HG03280 (cell line): ENCODE data around the gene SNRPN.
"Not testable (repeated sequence)": the region's sequence is repeated elsewhere in the genome, so short reads cannot be mapped to it uniquely, and the experiment has no call there.

Experiments used
- ATAC-seq: cut with Tn5 transposase; IDR thresholded peaks from one replicate; pipeline ENCODE4 v1.9.1; 2021; ENCODE audit warnings: mild to moderate bottlenecking, moderate library complexity; ENCODE audit not compliant: unreplicated experiment

SNRPN gene

DNA sequence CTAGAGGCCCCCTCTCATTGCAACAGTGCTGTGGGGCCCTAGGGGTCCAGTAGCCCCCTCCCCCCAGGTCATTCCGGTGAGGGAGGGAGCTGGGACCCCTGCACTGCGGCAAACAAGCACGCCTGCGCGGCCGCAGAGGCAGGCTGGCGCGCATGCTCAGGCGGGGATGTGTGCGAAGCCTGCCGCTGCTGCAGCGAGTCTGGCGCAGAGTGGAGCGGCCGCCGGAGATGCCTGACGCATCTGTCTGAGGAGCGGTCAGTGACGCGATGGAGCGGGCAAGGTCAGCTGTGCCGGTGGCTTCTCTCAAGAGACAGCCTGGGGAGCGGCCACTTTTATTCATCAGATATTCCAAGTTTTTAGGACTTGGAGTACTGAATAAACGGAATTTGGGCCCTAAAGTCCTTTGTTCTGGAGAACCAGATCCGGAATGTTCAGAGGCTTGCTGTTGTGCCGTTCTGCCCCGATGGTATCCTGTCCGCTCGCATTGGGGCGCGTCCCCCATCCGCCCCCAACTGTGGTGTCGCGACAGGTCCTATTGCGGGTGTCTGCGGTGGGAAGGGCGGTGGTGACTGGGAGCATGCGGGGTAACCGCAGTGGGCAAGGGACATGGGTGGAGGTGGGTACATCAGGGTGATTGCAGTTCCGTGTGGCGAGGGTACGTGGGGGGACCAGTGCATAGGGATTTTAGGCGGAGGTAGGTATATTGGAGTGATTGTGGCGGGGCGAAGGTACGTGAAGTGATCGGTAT, at the start of gene SNRPN, which contains the start of gene SNURF:
TSS of gene SNRPN (plus strand) at position 205 of the 748 bp plus-strand sequence. CDS start 19,467 bp downstream, outside the sequence.
TSS of gene SNURF (plus strand) at position 205 of the 748 bp plus-strand sequence. CDS start at position 267, 62 bp downstream.
- ATAC-seq, result peak; percentile 61

DNA sequence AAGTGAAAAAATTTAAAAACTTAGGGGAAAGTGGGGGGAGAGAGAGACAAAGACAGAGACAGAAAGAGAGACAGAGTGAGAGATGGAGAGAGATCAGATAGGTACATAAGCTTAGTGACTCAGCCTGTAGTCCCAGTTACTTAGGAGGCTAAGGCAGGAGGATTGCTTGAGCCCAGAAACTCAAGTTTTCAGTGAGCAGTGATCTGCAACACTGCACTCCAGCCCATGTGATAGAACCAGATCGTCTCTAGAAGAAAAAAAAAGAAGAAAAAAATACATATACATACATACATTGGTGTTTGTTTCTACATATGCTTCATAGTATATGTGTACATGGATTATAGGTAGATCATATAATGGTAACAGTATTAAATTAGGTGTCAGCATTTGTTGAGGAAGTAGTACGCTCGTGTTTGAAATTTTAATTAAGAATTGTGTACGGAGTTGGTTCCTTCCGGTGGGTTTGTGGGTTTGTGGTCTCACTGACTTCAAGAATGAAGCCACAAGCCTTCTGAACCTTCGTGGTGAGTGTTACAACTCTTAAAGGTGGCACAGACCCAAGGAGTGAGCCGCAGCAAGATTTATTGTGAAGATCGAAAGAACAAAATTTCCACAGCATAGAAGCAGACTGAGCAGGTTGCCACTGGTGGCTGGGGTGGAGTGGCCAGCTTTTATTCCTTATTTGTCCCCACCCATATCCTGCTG, 38.3 kb upstream of the SNRPN start:
- no peak for ATAC-seq

DNA sequence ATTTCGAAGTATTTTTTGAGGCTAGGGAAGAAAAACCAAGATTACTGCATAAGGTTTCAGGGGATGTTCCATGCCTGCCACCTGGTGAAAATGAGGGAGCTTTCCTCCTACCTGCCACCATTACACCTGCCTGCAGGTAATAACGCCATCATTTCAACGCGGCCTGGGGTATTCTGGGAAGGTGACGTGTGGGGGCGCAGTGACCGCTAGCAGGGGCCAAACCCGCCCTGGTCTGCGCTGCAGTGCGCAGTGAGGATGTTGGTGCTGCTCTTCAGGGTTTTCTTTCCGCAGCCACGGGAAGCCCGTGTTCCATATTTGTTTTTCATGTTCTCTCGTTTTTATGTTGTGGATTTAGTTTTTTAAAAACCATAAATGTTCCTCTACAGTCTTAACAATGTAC, 37.4 kb upstream of the SNRPN start:
- no peak for ATAC-seq

DNA sequence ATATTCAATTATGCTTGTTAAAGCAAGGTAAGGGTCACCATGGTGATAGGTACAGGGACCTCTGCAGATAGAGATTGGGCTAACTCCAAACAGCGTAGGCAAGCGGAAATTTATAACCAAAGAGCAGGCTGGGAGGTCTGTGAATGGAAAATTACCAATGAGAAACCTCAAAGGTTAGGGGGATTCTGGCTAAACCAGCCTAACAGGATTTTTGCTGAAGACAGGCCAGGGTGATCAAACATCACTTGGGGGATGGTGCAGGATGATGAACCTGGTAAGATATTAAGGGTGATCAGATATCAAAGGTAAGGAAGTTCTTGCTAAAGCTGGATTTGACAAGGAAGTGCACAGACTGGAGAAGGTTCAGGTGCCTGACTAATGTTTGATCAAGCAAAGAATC, 35.3 kb upstream of the SNRPN start:
- no peak for ATAC-seq

DNA sequence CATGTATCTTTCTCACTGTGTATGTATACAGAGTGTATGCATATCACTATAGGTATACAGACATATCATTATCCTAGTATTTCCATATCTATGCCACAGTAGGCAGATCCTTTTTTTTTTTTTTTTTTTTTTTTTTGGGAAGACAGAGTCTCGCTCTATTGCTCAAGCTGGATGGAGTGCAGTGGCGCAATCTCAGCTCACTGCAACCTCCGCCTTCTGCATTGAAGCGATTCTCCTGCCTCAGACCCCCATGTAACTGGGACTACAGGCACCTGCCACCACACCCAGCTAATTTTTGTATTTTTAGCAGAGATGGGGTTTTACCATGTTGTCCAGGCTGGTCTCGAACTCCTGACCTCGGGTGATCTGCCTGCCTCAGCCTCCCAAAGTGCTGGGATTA, 32.0 kb upstream of the SNRPN start:
- ATAC-seq, result not testable (repeated sequence)

DNA sequence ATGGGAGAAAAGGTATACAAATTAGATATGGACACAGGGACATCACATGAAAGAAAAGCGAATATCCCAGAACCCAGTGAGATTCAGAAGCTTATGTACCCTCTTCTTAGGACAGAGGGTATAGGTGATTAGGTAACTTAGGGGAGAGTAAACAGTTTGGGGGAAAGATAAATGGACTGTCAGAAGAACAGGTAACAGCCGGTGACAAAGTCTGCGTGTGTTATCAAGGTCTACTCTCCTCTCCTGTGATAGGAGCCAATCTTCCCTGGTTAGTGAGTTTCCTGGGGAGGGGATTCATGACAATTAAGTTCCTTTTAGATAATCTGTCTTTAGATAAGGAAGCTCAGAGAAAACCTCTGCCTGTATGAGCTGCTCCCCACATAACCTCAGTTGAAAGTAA, 30.6 kb upstream of the SNRPN start:
- no peak for ATAC-seq

DNA sequence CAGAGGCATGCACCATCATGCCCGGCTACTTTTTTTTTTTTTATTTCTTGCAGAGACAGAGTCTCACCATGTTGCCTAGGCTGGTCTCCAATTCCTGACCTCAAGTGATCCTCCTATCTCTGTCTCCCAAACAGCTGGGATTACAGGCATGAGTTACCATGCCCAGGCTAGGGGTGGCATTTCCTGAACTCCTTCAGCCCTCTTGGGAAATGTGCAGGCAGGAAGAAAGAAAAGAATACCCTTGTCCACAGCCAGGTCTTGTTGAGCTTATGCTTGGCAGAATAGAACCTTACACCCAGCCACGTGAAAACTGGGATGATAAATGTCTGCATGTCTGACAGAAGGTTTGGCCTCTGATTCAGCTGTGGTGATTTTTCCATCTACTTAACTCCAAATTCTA, 30.2 kb upstream of the SNRPN start:
- no peak for ATAC-seq

DNA sequence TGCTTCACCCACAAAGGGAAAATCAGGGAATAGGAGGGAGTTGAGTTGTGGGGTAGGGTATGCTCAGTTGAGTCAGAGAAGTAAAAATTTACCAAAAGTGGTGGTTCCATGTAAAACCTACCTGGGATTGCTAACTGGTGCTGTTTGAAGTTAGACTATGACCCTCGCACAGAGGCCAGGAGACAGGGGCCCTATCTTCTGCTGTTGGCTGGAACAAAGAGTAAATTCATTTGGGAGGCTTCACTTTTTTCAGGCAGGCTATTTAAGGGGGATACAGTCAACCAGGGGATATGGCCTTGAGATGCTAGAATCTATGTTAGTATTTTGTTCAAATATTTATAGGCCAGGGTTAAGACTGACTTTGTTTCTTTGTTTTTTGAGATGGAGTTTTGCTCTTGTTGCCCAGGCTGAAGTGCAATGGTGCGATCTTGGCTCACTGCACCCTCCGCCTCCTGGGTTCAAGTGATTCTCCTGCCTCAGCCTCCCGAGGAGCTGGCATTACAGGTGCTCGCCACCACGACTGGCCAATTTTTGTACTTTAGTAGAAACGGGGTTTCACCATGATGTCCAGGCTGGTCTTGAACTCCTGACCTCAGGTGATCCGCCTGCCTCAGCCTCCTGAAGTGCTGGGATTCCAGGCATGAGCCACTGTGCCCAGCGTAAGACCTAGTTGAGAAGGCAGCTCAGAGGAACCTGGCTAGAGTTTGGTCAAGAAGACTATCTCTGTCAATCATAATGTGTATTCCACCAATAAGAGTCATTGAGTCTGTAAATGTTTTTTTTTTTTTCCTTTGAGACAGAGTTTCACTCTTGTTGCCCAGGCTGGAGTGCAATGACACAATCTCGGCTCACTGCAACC, 22.7 kb upstream of the SNRPN start:
- not testable (repeated sequence) for ATAC-seq

DNA sequence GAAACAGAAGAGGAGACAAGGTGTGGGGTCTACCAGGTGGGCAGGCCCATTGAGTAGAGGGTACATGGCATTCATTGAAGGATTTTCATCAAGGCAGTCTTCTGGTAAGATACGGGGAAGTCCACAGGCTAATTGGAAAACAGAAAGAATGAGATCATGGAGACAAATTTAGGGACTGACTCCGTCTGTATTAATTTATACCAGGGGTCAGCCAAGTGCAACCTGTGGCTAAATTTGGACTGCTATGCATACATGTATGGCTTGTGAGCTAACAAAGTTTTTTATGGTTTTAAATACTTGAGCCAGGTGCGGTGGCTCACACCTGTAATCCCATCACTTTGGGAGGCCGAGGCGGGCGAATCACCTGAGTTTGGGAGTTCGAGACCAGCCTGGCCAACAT, 21.1 kb upstream of the SNRPN start:
- ATAC-seq, result no peak

DNA sequence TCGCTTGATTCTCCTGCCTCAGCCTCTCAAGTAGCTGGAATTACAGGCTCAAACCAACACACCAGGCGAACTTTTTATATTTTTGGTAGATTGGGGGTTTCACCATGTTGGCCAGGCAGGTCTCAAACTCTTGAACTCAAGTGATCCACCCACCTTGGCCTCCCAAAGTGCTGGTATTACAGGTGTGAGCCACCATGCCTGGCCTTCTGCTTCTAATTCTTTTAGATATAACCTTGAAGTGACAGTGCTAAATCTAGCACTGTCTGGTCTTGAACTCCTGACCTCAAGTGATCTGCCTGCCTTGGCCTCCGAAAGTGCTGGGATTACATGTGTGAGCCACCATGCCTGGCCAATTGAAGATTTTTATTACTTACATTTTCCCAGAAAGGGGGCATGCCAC, 16.6 kb upstream of the SNRPN start:
- ATAC-seq, result not testable (repeated sequence)

DNA sequence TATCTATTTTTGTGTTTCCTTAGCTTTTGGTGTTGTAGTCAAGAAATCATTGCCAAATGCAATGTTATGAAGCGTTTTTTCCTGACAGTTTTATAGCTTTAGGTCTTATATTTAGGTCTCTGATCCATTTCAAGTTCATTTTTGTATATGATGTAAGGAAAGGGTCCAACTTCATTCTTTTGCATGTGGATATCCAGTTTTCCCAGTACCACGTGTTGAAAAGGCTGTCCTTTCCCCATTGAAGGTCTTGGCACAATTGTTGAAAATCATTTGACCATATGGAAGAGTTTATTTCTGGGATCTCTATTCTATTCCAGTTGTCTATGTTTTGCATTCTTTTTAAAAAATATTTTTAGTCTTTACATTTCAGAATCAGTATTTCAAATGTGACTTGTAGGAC, 14.6 kb upstream of the SNRPN start:
- no peak for ATAC-seq

DNA sequence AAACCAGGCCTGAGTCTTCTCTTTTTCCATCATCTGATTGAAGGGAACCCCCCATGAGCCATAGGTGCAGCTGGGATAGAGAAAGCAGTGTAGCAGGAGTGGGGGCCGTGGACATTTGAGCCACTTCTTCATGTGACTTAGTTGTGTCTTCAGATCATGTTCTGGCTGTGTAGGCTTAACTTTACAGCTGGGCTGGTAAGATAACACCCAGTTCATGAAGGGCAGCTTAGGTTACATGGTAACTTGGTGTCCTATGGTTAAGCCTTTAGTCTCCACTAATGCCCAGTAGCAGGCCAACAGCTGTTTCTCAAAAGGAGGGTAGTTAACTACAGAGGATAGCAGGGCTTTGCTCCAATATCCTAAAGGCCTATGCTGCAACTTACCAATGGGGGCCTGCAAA, 11.4 kb upstream of the SNRPN start:
- no peak for ATAC-seq

DNA sequence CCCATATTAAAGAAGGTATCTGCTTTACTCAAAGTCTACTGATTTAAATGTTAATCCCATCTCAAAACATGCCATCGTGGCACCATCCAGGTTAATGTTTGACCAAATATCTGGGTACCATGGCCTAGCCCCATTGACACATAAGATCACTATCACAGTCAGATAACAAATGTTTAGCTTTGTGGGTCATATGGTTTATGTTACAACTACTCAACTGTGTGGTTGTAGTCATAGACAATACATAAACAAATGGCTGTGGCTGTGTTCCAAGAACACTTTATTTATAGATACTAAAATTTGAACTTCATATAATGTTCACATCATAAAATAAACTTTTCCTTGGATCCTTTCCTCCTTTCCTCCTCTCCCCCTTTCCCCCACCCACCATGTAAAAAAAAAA, 9.8 kb upstream of the SNRPN start:
- ATAC-seq, result no peak

DNA sequence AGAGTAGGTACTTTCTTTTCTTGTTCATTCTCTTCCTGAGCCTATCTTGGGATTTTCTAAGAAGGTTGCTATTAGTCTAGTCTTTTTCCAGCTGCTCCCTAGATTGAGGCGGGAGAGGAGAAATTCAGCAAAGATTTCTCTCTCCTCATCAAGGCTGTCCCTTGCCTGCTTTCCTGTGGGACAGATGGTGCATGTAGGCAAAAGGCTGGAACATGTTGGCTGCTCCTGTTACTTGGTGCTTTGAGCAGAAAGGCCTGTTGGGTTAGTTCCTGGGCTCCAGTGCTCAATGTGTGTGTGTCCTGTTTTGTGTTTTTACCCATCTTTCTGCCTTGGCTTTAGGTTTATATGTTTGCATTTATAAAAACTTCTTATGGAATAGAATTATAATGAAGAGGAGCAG, 9.1 kb upstream of the SNRPN start:
- no peak for ATAC-seq

DNA sequence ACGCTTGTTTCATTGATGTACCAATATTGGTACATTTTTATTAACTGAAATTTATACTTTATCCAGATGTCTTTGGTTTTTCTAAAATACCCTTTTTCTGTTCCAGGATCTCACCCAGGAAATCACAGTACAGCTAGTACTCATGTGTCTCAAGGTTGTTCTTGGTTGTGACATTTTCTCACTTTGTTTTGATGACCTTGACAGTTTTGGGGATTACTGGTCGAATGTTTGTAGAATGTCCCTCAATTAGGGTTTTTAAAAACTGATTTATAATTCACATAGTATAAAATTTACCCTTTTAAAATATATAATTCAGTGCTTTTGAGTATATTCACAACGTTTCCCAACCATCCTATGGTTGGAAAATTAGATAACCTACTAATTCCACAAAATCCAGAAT, 6.3 kb upstream of the SNRPN start:
- ATAC-seq, result no peak

DNA sequence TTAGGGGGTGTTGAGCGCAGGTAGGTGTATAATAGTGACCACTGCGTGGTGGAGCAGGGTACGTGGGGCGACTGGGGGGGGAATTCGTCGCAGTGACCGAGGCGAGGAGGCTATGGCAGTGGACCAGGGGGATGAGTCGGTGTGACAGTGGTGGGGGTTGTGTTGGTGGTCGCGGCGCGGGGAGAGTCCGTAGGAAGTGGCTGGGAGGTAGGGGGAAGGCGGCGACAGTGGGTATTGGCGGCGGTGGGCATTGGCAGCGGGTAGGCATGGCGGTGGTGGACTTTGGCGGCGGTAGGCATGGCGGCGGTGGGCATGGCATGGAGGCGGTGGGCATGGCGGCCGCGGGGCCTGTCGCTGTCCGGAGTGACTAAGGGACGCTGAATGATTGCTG, 739 bp downstream of the SNRPN start:
- no peak for ATAC-seq

DNA sequence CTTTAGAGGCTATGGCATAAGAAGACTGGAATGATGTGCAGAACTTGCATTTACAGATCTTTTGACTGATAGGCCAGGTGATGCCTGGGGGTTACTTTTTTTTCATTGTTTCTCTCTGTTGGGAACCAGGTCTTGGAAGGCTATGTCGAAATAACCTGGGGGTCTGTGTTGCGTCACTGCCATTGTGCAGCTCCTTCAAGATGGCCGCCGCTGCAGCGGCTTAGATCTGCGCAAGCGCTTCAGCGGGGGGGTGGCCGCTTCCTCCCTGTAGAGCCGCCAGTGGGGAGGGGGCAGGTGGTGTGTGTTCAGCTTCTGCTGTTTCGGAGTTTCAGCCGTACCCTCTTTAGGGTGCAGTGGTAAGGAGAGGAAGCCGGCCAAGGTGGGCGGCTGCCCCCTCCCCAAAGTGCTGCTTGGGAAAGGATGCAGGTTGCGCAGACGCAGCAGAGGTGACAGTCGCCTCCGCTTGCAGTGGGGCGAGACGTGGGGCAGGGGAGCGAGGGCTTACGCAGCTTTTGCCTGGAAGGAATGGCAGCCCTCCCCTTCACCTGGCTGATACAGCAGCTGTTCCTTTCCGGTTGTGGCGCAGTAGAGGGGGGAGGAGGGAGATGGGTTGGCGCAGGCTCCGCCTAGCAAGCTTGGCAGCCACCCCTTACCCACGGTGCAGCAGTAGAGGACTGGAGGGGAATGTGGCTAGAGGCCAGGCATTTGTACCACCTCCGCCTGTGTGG, 1.5 kb downstream of the SNRPN start:
- ATAC-seq, result peak; percentile 76

DNA sequence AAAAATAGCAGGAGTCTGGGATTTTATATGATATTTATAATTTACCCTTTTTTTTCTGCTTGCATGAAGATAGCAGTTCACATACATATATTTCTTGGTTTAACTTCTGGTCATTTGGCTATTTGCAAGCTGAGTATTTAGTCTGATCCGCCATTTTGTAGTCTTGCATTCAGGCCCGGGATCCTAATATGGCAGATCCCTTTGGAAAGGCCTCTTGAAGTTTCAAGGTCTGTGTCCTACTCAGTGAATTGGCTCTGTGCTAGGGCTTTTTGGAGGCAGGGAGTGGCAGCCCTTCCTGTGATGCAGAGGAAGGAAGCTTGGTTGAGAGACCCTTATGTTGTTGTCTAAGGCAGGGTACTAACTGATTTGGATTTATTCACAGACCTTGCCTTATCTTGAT, 2.9 kb downstream of the SNRPN start:
- no peak for ATAC-seq

DNA sequence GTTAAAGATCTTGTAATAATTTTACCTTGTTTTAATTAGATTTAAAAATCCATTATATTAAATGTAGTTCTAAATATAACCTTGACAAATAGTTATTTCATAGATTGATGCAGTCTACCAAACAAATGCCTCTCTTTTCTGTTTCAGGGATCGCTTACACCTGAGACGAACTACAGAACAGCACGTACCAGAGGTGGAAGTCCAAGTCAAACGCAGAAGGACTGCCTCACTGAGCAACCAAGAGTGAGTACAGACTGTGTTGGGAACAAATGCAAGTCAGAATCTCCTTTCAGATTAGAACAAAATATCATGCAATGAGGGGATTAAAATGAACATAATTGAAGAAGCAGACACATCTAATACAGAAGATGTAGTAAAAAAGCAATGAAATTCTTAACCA, 7.2 kb downstream of the SNRPN start:
- no peak for ATAC-seq

DNA sequence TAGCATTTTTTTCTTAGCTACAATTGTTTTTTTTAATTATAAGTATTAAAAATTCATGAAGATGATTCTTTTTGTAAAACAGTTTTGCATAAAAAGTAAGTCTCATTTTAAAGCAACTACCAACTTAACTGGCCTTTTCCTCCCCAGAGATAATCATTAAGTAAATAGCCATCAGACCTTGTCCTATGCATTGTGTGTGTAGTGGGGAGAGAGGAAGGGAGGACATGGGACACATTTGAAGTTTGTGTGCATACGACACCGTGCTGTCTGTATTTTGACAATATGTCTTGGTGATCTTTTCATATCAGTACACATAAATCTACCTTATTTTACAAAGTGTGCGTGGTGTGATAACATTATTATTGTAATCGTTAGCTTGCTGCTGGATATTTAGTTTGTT, 8.1 kb downstream of the SNRPN start:
- ATAC-seq, result no peak
